T47D (cell line): ENCODE measurements around the gene ATAD5.
"Not testable (repeated sequence)": the region's sequence is repeated elsewhere in the genome, so short reads cannot be mapped to it uniquely, and the experiment has no call there.

Experiments used
- DNase-seq, 2 experiments: peaks; one replicate each; pipeline versions ENCODE4 v3.0.0 to v3.0.0-alpha.2; 2011 to 2012; ENCODE audit warnings: low read depth in 1 of 2, low spot score in 1 of 2
- JUND ChIP-seq: IDR thresholded peaks from 2 replicates; pipeline ENCODE4 v1.6.1; 2012; ENCODE audit warnings: low read depth
- in situ Hi-C: cut with HindIII; loops from 2 replicates; pipeline ENCODE4 v1.10.0; 2016; ENCODE audit warnings: low sequenced_read_pairs, low pct_unique_long_range_greater_than_20kb

ATAD5 gene

DNA sequence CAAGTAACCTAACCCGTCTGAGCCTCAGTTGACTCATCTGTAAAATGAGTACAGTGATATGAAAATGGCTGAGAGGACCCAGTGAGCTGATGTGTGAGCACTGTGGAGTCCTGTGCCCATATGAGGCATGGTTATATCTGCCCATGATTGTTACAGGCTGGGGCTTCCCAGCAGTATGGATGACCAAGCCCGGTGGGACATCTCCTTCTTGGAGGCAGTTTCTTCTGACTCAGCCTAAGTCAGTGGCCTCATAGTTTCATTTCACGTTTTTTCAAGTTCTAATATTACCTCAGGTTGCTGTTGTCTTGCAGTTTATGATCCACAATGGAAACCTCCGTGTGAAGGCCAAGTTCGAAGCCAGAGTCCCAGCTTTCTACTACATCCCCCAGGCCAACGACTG, 94.8 kb downstream of the ATAD5 start:
- no peak for DNase-seq
- in situ Hi-C loops, result no loop called here
- no peak for TF ChIP-seq JUND

GRCh38 chr17:30927756-30928155, 96.0 kb downstream of the ATAD5 start:
- no peak for TF ChIP-seq JUND
- in situ Hi-C loops, result no loop called here
- no peak for DNase-seq

GRCh38 chr17:30928584-30928983, 96.8 kb downstream of the ATAD5 start:
- TF ChIP-seq JUND, result no peak
- in situ Hi-C loops, result no loop called here

GRCh38 chr17:30929081-30929633, 97.4 kb downstream of the ATAD5 start:
- no peak for TF ChIP-seq JUND
- in situ Hi-C loops, result no loop called here

More at GRCh38 chr17:30928584-30928983, 96.8 kb downstream of the ATAD5 start:
- no peak for DNase-seq

GRCh38 chr17:30929861-30930260, 98.1 kb downstream of the ATAD5 start:
- in situ Hi-C loops, DNase-seq: not testable (repeated sequence)

More at GRCh38 chr17:30929081-30929633, 97.4 kb downstream of the ATAD5 start:
- no peak for DNase-seq

- peak in 1 of 2 experiments; percentile 85 for DNase-seq
- no peak for TF ChIP-seq JUND
- in situ Hi-C loops, result no loop called here
Observed at GRCh38 chr17:30930495-30930894, 98.7 kb downstream of the ATAD5 start.

GRCh38 chr17:30931582-30931981, 99.8 kb downstream of the ATAD5 start:
- in situ Hi-C loops, DNase-seq: not testable (repeated sequence)

GRCh38 chr17:30933966-30934365, 102.2 kb downstream of the ATAD5 start:
- DNase-seq, result no peak
- no peak for TF ChIP-seq JUND

DNA sequence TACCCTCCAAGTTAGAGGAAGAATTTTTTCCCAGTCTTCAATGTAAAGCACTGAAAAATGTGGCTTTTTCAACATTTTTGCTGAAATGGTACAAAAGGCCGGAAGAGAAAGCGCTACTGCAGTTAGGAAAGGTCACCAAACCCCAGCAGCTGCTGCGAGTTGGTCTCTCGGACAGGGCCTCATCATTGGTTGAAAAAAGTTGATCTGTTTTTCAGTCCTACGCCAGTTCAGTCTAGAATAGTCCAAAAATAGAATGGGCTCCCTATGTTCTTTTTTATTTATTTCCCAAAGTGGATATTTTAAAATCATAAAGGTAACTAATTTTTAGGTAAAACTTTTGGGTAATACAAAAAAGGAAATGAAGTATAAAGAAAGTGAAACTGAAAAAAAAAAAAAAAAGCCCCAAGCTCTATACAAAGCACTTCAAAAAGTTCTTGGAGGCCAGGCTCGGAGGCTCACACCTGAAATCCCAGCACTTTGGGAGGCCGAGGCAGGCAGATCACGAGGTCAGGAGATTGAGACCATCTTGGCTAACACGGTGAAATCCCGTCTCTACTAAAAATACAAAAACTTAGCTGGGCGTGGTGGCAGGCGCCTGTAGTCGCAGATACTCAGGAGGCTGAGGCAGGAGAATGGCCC, 107.4 kb downstream of the ATAD5 start:
- in situ Hi-C loops, result no loop called here
- TF ChIP-seq JUND, result no peak
- DNase-seq, result no peak

More at GRCh38 chr17:30933966-30934365, 102.2 kb downstream of the ATAD5 start:
- in situ Hi-C loops, result no loop called here

- no peak for TF ChIP-seq JUND
- in situ Hi-C loops, result no loop called here
- no peak for DNase-seq
Observed at GRCh38 chr17:30942308-30943079, 110.7 kb downstream of the ATAD5 start.
